ENCODE data around the gene GNAI2. TPM values are rescaled to one million over a fixed set of nuclear protein-coding genes. Genes with fewer than 3 reads are reported as not detected.
"Not testable (repeated sequence)": the region's sequence is repeated elsewhere in the genome, so short reads cannot be mapped to it uniquely, and the experiment has no call there.

The GNAI2 gene
- total RNA-seq, 4 donors from 2014 or later: 123 to 325 (median 173) TPM

- no peak overlapping the region for H3K4me3 ChIP-seq
- no peak for TF ChIP-seq CTCF (IDR thresholded peaks at IDR 0.05)
- TF ChIP-seq POLR2A (IDR thresholded peaks at IDR 0.05): no peak
- peaks cover 0 to 6% of the 10 kb centered on the region in 2 donors for H3K4me1 ChIP-seq
- no peaks in the 10 kb centered on the region for H3K9me3 ChIP-seq
- H3K27me3 ChIP-seq: no peaks in the 10 kb centered on the region
- intact Hi-C loops (cut with DNase I; ENCODE audit: low total_unique reads): loop anchor here (5.0 kb wide), 1 partner anchor 87 kb away; the partner anchor contains the start of gene GNAT1
- H3K36me3 ChIP-seq: no peaks in the 10 kb centered on the region
- DNase-seq: no peak
- peak overlapping the region; percentile 16 to 33 for H3K27ac ChIP-seq
Observed at GRCh38 chr3:50279255-50280016, 43.4 kb downstream of the GNAI2 start.

GRCh38 chr3:50284121-50284520 lies 48.1 kb downstream of the GNAI2 start:
- H3K4me3 ChIP-seq; H3K27me3 ChIP-seq; H3K27ac ChIP-seq; H3K4me1 ChIP-seq; intact Hi-C loops (cut with DNase I; ENCODE audit: low total_unique reads); DNase-seq; H3K9me3 ChIP-seq; H3K36me3 ChIP-seq: not testable (repeated sequence)

- DNase-seq: no peak
- Histone ChIP-seq H3K27ac (no peak overlapping the region), H3K27me3 (no peaks in the 10 kb centered on the region), H3K36me3 (no peaks in the 10 kb centered on the region), H3K4me1 (peaks cover 0 to 7% of the 10 kb centered on the region in 2 donors), H3K4me3 (no peak overlapping the region), H3K9me3 (no peaks in the 10 kb centered on the region)
- TF ChIP-seq CTCF (IDR thresholded peaks at IDR 0.05): no peak
- no peak for TF ChIP-seq POLR2A (IDR thresholded peaks at IDR 0.05)
- intact Hi-C loops (cut with DNase I; ENCODE audit: low total_unique reads): no loop called here
Observed at GRCh38 chr3:50286322-50287227, 50.6 kb downstream of the GNAI2 start.

- Histone ChIP-seq H3K27me3 (no peaks in the 10 kb centered on the region), H3K9me3 (no peaks in the 10 kb centered on the region), H3K36me3 (no peaks in the 10 kb centered on the region), H3K4me3 (no peak overlapping the region), H3K27ac (no peak overlapping the region), H3K4me1 (peaks cover 0 to 9% of the 10 kb centered on the region in 2 donors)
- intact Hi-C loops (cut with DNase I; ENCODE audit: low total_unique reads): no loop called here
- TF ChIP-seq POLR2A (IDR thresholded peaks at IDR 0.05) (no peak), CTCF (IDR thresholded peaks at IDR 0.05) (no peak)
- no peak for DNase-seq
Observed at GRCh38 chr3:50287262-50287661, 51.3 kb downstream of the GNAI2 start.

- intact Hi-C loops (cut with DNase I; ENCODE audit: low total_unique reads): no loop called here
- Histone ChIP-seq H3K4me1 (peaks cover 0 to 9% of the 10 kb centered on the region in 2 donors), H3K27ac (no peak overlapping the region), H3K4me3 (no peak overlapping the region), H3K36me3 (no peaks in the 10 kb centered on the region), H3K9me3 (no peaks in the 10 kb centered on the region), H3K27me3 (no peaks in the 10 kb centered on the region)
- no peak for DNase-seq
- TF ChIP-seq CTCF (IDR thresholded peaks at IDR 0.05) (no peak), POLR2A (IDR thresholded peaks at IDR 0.05) (no peak)
Observed at GRCh38 chr3:50288387-50289007, 52.5 kb downstream of the GNAI2 start.
